Retina (tissue), 1 donor: ENCODE measurements around the gene POLR3F.
"Not testable (repeated sequence)": the region's sequence is repeated elsewhere in the genome, so short reads cannot be mapped to it uniquely, and the experiment has no call there.

ENCODE experiments used
- DNase-seq: peaks from one replicate; pipeline ENCODE4 v3.0.0-alpha.2; 2016

Gene POLR3F

DNA sequence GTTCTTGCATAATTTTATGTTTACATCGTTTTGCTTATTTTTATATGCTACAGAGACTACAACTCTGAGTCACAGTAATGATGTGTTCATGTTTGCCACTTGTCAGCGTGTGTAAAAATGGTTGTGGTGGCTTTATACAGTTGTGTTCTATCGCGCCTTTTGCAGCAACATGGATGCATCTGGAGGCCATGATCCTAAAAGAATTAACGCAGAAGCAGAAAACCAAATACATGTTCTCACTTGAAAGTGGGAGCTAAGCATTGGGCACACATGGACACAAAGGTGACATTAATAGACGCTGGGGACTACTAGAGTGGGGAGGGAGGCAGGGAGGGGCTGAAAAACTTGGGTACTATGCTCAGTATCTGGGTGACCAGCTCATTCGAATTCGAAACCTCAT, 39.6 kb downstream of the POLR3F start:
- no peak for DNase-seq

DNA sequence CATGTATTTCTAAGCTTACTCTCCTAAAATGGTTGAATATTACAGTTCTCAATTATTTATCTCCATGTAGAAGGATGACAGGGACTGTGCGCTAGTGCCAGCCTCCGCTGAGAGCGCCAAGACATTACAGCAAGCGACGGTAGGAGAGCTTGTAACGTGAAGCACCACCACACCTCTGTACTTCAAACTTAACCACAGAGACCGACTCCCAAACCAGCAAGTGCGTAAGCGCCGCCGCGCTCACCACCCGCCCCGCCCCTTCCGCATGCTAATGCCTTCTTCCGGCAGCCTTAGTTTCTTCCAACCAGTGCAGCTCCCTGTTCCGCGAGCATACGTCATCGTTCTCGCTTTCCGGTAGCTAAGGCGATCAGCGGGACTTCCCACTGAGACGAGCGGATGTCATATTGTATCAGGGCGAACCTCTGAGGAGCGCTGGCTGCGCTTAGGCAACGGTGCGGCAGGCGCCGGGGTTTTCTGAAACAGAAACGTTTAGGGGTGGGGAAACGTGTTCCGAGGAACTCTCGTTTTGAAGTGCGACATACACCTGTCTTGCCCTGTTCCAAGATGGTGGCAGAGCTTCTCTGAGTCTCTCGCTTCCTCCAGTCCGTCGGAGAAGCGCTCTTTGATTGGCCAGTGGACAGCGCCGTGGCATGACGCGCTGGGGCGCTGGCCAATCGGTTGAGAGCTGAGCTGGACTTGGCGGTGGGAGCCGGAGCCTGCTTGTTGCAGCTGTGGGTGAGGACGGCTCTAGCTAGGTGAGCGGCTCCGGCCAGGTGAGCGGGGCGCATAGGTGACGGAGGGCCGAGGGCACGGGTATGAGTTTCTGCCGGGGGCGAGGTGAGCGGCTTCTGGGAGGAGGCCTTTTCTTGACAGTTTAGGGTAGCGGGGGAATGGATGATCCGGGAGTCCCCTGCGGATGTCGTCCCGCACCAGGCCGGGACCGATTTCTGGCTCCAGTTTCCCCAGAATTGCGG, 40.3 kb downstream of the POLR3F start, which contains the start of gene SEC23B:
Gene SEC23B (plus strand): TSS at position 723 of the 974 bp plus-strand sequence. CDS start 2,896 bp downstream, outside the sequence.
- peak; percentile 100 for DNase-seq

DNA sequence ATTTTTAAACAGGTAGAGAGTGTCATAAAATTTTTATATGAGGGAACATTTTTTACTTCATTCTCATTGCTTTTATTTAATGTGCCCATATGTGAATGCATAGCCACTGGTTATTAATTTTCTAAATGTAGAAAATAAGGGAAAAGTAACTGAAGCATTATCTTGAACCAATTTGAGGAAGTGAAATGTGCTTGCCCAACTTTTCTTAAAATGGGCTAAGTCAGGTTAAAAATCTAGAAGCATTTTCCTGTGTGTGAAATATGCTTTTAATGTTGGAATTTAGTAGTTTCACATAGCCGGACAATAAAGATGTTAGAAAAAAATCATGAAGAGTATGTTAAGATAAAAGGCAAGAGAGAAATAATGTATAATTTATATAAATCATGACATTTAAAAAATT, 44.4 kb downstream of the POLR3F start:
- DNase-seq: no peak

GRCh38 chr20:18513208-18513607, 46.0 kb downstream of the POLR3F start:
- DNase-seq: no peak

DNA sequence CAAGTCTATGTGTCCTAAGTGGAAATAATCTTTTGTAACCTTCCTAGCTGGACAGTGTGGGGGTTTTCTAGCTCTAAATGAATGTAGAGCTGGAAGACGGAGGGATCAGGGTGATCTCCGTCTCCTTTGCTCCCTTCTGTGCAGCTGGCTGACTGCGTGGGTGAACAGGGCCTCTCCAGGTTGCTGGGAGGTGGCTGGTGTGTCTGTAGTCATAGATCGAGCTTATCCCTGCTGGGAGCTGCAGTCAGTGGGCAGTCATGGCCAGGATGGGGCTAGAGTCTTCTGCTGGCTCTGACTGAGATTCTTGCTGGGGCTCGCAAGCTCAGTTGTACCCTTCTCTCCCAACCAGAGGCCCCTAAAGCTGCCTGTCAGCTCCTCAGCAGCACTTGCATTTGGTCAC, 46.9 kb downstream of the POLR3F start:
- no peak for DNase-seq

- no peak for DNase-seq
These were observed 48.8 kb downstream of the POLR3F start for GRCh38 chr20:18515973-18516372.

DNA sequence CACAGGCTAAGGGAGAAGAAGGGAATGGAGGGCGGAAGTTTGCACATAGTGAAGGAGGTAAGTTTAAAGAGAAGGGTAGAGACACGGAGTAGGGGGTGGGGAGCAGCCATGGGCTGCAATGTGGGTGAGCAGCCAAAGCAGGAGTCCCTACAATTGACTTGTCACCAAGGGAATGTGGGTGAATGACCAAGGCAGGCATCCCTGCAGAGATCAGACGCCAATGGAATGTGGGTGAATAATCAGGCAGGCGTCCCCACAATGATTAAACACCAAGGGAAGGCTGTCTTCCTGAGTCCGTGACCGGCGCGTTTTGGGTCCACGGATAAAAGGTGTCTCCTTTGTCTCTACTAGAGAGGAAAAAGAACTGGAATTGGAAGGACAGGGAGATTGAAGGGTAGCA, 54.9 kb downstream of the POLR3F start:
- DNase-seq: not testable (repeated sequence)

DNA sequence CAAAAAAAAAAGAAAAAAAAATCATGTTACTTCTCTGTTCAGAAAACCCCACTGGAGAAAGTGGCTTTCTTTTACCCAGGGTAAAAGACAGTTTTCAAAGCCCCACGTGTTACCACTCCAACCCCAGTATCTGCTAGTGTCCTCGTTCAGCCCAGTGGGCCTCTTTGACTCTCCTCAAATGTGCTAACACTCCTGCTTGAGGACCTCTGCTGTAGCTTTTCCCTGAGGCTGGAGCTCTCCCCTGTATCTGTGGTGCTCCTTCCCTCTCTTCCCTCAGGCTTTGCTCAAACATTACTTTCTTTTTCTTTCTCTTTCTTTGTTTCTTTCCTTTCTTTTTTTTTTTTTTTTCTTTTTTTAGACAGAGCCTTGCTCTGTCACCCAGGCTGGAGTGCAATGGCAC, 55.9 kb downstream of the POLR3F start:
- no peak for DNase-seq

DNA sequence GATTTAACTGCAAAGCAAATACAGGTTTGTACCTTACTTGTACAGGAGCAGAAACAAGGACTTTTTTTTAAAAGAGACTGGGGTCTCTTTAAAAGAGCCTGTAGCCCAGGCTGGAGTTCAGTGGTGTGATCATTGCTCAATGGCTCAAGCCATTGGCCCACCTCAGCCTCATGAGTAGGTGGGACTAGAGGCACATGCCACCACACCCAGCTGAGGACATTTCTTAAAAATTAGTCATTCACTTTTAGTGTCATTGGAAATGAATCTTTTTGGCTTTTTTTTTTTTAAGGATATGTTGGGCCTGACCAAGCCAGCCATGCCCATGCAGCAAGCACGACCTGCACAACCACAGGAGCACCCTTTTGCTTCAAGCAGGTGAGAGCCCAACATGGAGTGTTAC, 57.5 kb downstream of the POLR3F start:
- DNase-seq: no peak

GRCh38 chr20:18526761-18527160, 59.6 kb downstream of the POLR3F start:
- DNase-seq: not testable (repeated sequence)

DNA sequence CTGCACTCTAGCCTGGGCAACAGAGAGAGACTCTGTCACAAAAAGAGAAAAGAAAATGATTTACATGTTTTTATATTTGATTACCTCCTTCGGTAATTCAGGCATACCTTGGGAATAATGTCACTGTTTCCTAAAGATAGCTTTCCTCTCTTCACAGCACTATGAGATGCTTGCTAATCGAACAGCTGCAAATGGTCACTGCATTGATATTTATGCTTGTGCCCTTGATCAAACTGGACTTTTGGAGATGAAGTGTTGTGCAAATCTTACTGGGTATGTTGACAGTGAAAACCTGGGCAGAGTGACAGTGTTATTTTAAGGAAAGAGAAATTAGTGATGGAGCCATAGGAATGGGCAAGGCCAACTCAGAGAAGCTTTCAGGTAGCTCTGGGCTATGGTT, 60.1 kb downstream of the POLR3F start:
- no peak for DNase-seq

GRCh38 chr20:18527836-18528235, 60.6 kb downstream of the POLR3F start:
- no peak for DNase-seq

DNA sequence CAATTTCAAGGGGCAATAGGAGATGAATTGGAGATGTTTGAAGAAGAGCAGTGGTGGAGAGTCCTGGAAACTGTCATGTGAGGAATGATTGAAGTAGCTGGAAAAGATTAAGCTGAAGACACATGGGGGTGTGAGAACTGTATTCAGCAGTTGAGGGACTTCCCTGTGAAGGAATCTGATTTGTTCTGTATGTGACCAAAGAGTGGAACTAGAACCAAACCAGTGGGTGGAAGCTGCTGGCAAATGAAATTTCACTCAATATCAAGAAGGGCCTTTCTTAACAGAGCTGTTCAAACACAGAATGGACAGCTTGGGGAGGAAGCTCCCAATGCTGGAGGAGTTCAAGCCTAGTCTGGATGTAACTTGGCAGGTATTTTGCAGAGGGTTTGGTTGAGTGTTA, 61.9 kb downstream of the POLR3F start:
- DNase-seq: no peak

- DNase-seq: no peak
These were observed 65.4 kb downstream of the POLR3F start for GRCh38 chr20:18532626-18533025.

GRCh38 chr20:18533491-18533890, 66.3 kb downstream of the POLR3F start:
- DNase-seq: no peak

GRCh38 chr20:18533978-18534644, 66.9 kb downstream of the POLR3F start:
- DNase-seq: no peak
